KMS-11 (cell line): ENCODE results near the gene KRT35.

ENCODE experiments used
- H2AFZ ChIP-seq: fragments of 200-600 bp; sonication (generic); 2 replicates; pipeline ENCODE4 v1.6.1; 2016; ENCODE audit warnings: antibody characterized with exemption, mixed run types, low read depth
- H3K27ac ChIP-seq: fragments of 200-600 bp; sonication (generic); 2 replicates; pipeline ENCODE4 v1.6.1; 2016; ENCODE audit warnings: mild to moderate bottlenecking, mixed run types
- H3K27me3 ChIP-seq: fragments of 200-600 bp; sonication (generic); 2 replicates; pipeline ENCODE4 v1.6.1; 2017; ENCODE audit warnings: mild to moderate bottlenecking, low read depth, mixed run types, moderate library complexity; ENCODE audit not compliant: insufficient read depth
- H3K36me3 ChIP-seq: fragments of 200-600 bp; sonication (generic); 2 replicates; pipeline ENCODE4 v1.6.1; 2017; ENCODE audit warnings: mild to moderate bottlenecking, mixed run types; ENCODE audit not compliant: insufficient read depth
- H3K4me1 ChIP-seq: fragments of 200-600 bp; sonication (generic); 2 replicates; pipeline ENCODE4 v1.6.1; 2016; ENCODE audit warnings: mild to moderate bottlenecking, low read depth, mixed run types; ENCODE audit not compliant: poor library complexity, severe bottlenecking
- H3K4me2 ChIP-seq: fragments of 200-600 bp; sonication (generic); 2 replicates; pipeline ENCODE4 v1.7.0; 2016; ENCODE audit warnings: mild to moderate bottlenecking, mixed run types
- H3K4me3 ChIP-seq: fragments of 200-600 bp; sonication (generic); IDR thresholded peaks from 2 replicates; pipeline ENCODE4 v1.6.1; 2017; ENCODE audit warnings: low read depth, low read length, mixed read lengths; ENCODE audit not compliant: insufficient read depth
- H3K79me2 ChIP-seq: fragments of 200-600 bp; sonication (generic); 2 replicates; pipeline ENCODE4 v1.6.1; 2016; ENCODE audit warnings: low read depth, mixed run types; ENCODE audit not compliant: insufficient read depth
- H3K9ac ChIP-seq: fragments of 200-600 bp; sonication (generic); 2 replicates; pipeline ENCODE4 v1.6.1; 2016; ENCODE audit warnings: mild to moderate bottlenecking, mixed run types
- H4K20me1 ChIP-seq: fragments of 200-600 bp; sonication (generic); 2 replicates; pipeline ENCODE4 v1.6.1; 2016; ENCODE audit warnings: mild to moderate bottlenecking, mixed run types; ENCODE audit not compliant: insufficient read depth
- TF ChIP-seq, protein P1 (sequence below): fragments of 200-600 bp; sonication (generic); conservative IDR thresholded peaks from 2 replicates; pipeline ENCODE4 v1.6.1; 2017; ENCODE audit warnings: low read depth, mild to moderate bottlenecking, antibody characterized with exemption, low read length, moderate library complexity, mixed read lengths

The KRT35 gene

GRCh38 chr17:41483531-41483930 is 2.6 kb upstream of the KRT35 start:
- H2AFZ ChIP-seq, result no peak overlapping the region
- H3K4me3 ChIP-seq, result no peak overlapping the region

GRCh38 chr17:41480581-41480980 is 370 bp downstream of the KRT35 start:
- Histone ChIP-seq H3K9ac (no peak overlapping the region), H3K4me3 (no peak overlapping the region), H3K79me2 (no peaks in the 10 kb centered on the region), H4K20me1 (no peaks in the 10 kb centered on the region), H3K4me1 (no peaks in the 10 kb centered on the region), H3K4me2 (no peak overlapping the region), H3K27ac (no peak overlapping the region), H3K36me3 (no peaks in the 10 kb centered on the region), H2AFZ (no peak overlapping the region), H3K27me3 (no peaks in the 10 kb centered on the region)
- TF ChIP-seq, protein P1, sequence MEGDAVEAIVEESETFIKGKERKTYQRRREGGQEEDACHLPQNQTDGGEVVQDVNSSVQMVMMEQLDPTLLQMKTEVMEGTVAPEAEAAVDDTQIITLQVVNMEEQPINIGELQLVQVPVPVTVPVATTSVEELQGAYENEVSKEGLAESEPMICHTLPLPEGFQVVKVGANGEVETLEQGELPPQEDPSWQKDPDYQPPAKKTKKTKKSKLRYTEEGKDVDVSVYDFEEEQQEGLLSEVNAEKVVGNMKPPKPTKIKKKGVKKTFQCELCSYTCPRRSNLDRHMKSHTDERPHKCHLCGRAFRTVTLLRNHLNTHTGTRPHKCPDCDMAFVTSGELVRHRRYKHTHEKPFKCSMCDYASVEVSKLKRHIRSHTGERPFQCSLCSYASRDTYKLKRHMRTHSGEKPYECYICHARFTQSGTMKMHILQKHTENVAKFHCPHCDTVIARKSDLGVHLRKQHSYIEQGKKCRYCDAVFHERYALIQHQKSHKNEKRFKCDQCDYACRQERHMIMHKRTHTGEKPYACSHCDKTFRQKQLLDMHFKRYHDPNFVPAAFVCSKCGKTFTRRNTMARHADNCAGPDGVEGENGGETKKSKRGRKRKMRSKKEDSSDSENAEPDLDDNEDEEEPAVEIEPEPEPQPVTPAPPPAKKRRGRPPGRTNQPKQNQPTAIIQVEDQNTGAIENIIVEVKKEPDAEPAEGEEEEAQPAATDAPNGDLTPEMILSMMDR, result no peak

More at GRCh38 chr17:41483531-41483930, 2.6 kb upstream of the KRT35 start:
- H3K4me1 ChIP-seq, result no peaks in the 10 kb centered on the region
- H3K27me3 ChIP-seq, result no peaks in the 10 kb centered on the region
- no peak overlapping the region for H3K9ac ChIP-seq
- TF ChIP-seq, protein P1, result no peak
- no peak overlapping the region for H3K4me2 ChIP-seq
- no peaks in the 10 kb centered on the region for H4K20me1 ChIP-seq
- H3K27ac ChIP-seq, result no peak overlapping the region
- H3K79me2 ChIP-seq, result no peaks in the 10 kb centered on the region
- no peaks in the 10 kb centered on the region for H3K36me3 ChIP-seq

GRCh38 chr17:41480136-41480535 is 815 bp downstream of the KRT35 start:
- Histone ChIP-seq H2AFZ (no peak overlapping the region), H3K4me2 (no peak overlapping the region)

DNA sequence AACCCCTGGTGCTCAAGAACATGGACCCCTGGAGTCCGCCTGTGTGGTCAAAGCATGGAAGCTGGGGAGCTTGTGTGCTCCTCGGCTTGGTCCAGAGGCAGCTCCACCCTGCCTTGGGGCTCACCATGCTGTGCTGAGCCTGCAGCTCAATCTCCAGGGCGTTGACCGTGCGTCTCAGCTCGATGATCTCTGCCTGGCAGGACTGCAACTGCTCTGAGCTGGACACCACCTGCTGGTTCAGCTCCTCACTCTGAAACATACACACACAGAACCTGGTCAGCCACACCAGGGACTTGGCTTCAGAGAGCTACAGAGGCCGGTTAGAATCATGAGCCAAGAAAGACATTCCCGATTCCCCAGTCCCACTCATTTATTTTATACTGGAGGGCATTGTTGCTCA is 2.7 kb downstream of the KRT35 start:
- no peaks in the 10 kb centered on the region for H3K79me2 ChIP-seq
- H3K27me3 ChIP-seq, result no peaks in the 10 kb centered on the region
- H3K36me3 ChIP-seq, result no peaks in the 10 kb centered on the region
- TF ChIP-seq, protein P1, result no peak
- H2AFZ ChIP-seq, result no peak overlapping the region
- H3K27ac ChIP-seq, result no peak overlapping the region
- H3K4me1 ChIP-seq, result no peaks in the 10 kb centered on the region
- H3K9ac ChIP-seq, result no peak overlapping the region
- no peak overlapping the region for H3K4me2 ChIP-seq
- H4K20me1 ChIP-seq, result no peaks in the 10 kb centered on the region
- no peak overlapping the region for H3K4me3 ChIP-seq

More at GRCh38 chr17:41480136-41480535, 815 bp downstream of the KRT35 start:
- Histone ChIP-seq H3K27me3 (no peaks in the 10 kb centered on the region), H3K4me1 (no peaks in the 10 kb centered on the region), H3K27ac (no peak overlapping the region), H4K20me1 (no peaks in the 10 kb centered on the region), H3K79me2 (no peaks in the 10 kb centered on the region), H3K36me3 (no peaks in the 10 kb centered on the region), H3K9ac (no peak overlapping the region), H3K4me3 (no peak overlapping the region)
- TF ChIP-seq, protein P1, result no peak
